KMS-11 (cell line): ENCODE measurements around the gene SPRED3.

Source experiments
- H2AFZ ChIP-seq: fragments of 200-600 bp; sonication (generic); 2 replicates; pipeline ENCODE4 v1.6.1; 2016; ENCODE audit warnings: antibody characterized with exemption, mixed run types, low read depth
- H3K27ac ChIP-seq: fragments of 200-600 bp; sonication (generic); 2 replicates; pipeline ENCODE4 v1.6.1; 2016; ENCODE audit warnings: mild to moderate bottlenecking, mixed run types
- H3K27me3 ChIP-seq: fragments of 200-600 bp; sonication (generic); 2 replicates; pipeline ENCODE4 v1.6.1; 2017; ENCODE audit warnings: mild to moderate bottlenecking, low read depth, mixed run types, moderate library complexity; ENCODE audit not compliant: insufficient read depth
- H3K36me3 ChIP-seq: fragments of 200-600 bp; sonication (generic); 2 replicates; pipeline ENCODE4 v1.6.1; 2017; ENCODE audit warnings: mild to moderate bottlenecking, mixed run types; ENCODE audit not compliant: insufficient read depth
- H3K4me1 ChIP-seq: fragments of 200-600 bp; sonication (generic); 2 replicates; pipeline ENCODE4 v1.6.1; 2016; ENCODE audit warnings: mild to moderate bottlenecking, low read depth, mixed run types; ENCODE audit not compliant: poor library complexity, severe bottlenecking
- H3K4me2 ChIP-seq: fragments of 200-600 bp; sonication (generic); 2 replicates; pipeline ENCODE4 v1.7.0; 2016; ENCODE audit warnings: mild to moderate bottlenecking, mixed run types
- H3K4me3 ChIP-seq: fragments of 200-600 bp; sonication (generic); IDR thresholded peaks from 2 replicates; pipeline ENCODE4 v1.6.1; 2017; ENCODE audit warnings: low read depth, low read length, mixed read lengths; ENCODE audit not compliant: insufficient read depth
- H3K79me2 ChIP-seq: fragments of 200-600 bp; sonication (generic); 2 replicates; pipeline ENCODE4 v1.6.1; 2016; ENCODE audit warnings: low read depth, mixed run types; ENCODE audit not compliant: insufficient read depth
- H3K9ac ChIP-seq: fragments of 200-600 bp; sonication (generic); 2 replicates; pipeline ENCODE4 v1.6.1; 2016; ENCODE audit warnings: mild to moderate bottlenecking, mixed run types
- H4K20me1 ChIP-seq: fragments of 200-600 bp; sonication (generic); 2 replicates; pipeline ENCODE4 v1.6.1; 2016; ENCODE audit warnings: mild to moderate bottlenecking, mixed run types; ENCODE audit not compliant: insufficient read depth
- CTCF ChIP-seq: fragments of 200-600 bp; sonication (generic); conservative IDR thresholded peaks from 2 replicates; pipeline ENCODE4 v1.6.1; 2017; ENCODE audit warnings: low read depth, mild to moderate bottlenecking, antibody characterized with exemption, low read length, moderate library complexity, mixed read lengths

The SPRED3 gene

GRCh38 chr19:38434549-38435051 lies 46.1 kb downstream of the SPRED3 start:
- Histone ChIP-seq H3K4me2 (no peak overlapping the region), H3K27ac (no peak overlapping the region), H3K27me3 (peaks cover 3% of the 10 kb centered on the region; the same call in 1 of the 2 replicates), H3K4me3 (no peak overlapping the region), H3K4me1 (no peaks in the 10 kb centered on the region), H3K9ac (no peak overlapping the region), H3K36me3 (no peaks in the 10 kb centered on the region), H2AFZ (no peak overlapping the region), H3K79me2 (no peaks in the 10 kb centered on the region), H4K20me1 (no peaks in the 10 kb centered on the region)
- TF ChIP-seq CTCF = no peak

- Histone ChIP-seq H4K20me1 (no peaks in the 10 kb centered on the region), H3K4me2 (no peak overlapping the region), H2AFZ (no peak overlapping the region), H3K27ac (no peak overlapping the region), H3K4me1 (no peaks in the 10 kb centered on the region), H3K79me2 (no peaks in the 10 kb centered on the region), H3K4me3 (no peak overlapping the region), H3K36me3 (no peaks in the 10 kb centered on the region), H3K9ac (no peak overlapping the region), H3K27me3 (peaks cover 3% of the 10 kb centered on the region; the same call in 1 of the 2 replicates)
- TF ChIP-seq CTCF = no peak
Observed at GRCh38 chr19:38437295-38437694, 48.8 kb downstream of the SPRED3 start.

GRCh38 chr19:38437917-38438316 lies 49.4 kb downstream of the SPRED3 start:
- Histone ChIP-seq H3K4me2 (no peak overlapping the region), H4K20me1 (no peaks in the 10 kb centered on the region), H3K4me1 (no peaks in the 10 kb centered on the region), H3K27me3 (peaks cover 6% of the 10 kb centered on the region; the same call in 1 of the 2 replicates), H3K4me3 (no peak overlapping the region), H3K79me2 (no peaks in the 10 kb centered on the region), H2AFZ (no peak overlapping the region), H3K36me3 (no peaks in the 10 kb centered on the region), H3K27ac (no peak overlapping the region), H3K9ac (no peak overlapping the region)
- no peak for TF ChIP-seq CTCF

- TF ChIP-seq CTCF = no peak
- Histone ChIP-seq H3K4me1 (no peaks in the 10 kb centered on the region), H3K4me2 (no peak overlapping the region), H3K4me3 (no peak overlapping the region), H3K36me3 (no peaks in the 10 kb centered on the region), H3K79me2 (no peaks in the 10 kb centered on the region), H3K9ac (no peak overlapping the region), H2AFZ (no peak overlapping the region), H4K20me1 (no peaks in the 10 kb centered on the region), H3K27me3 (peaks cover 11% of the 10 kb centered on the region; the same call in 1 of the 2 replicates), H3K27ac (no peak overlapping the region)
Observed at GRCh38 chr19:38440592-38440991, 52.1 kb downstream of the SPRED3 start.
